ENCODE data around the gene SLC51A. TPM values are rescaled to one million over a fixed set of nuclear protein-coding genes. Genes with fewer than 3 reads are reported as not detected.

The SLC51A gene
- total and polyA plus RNA-seq, 2 of the 13 experiments (the other 11 are each of a cell fraction or from before 2014, with no cell fraction given), result 4.3 to 48.8 TPM

DNA sequence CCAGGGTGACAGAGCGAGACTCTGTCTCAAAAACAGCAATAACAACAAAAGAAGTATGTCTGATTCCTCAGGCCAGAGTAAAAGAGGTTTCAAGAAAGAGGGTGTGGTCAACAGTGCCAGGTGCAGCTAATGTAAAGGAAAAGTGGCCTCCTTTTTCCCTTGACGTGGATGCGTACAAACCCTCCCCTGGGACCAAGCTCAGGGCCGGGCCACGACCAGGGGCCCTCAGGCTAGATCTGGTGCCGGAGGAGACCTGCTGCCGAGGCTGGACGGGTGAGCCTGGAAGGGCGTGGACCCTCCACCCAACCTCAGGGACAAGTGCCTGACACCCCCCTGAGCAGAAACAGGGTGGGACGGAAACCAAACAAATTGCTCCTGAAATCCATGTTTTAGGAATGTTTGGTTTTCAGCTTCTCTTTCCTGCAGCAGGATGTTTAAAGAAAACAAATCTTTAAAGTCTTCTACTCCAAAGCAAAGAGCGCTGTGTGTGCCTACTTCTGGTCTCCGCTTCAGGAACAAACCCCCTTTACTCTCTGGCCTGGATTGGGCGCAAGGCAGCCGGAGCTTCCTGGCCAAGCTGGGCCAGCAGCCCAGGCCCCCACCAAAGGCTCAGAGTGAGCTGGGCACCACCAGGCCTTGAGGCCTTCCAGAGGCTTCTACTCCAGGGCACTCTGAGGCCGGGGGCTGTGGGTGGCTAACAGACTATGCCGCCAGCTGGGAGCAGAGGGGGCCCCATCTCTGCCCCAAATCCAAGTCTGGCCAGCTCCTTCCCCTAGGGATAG is 26.6 kb upstream of the SLC51A start (continued):
- TF ChIP-seq ARID4A (CRISPR knock-in tag; IDR thresholded peaks at IDR 0.05; ENCODE audit: borderline replicate concordance), result peak; percentile 25; the same call in 1 of the 2 replicates
- TF ChIP-seq PRDM15 (CRISPR knock-in tag; IDR thresholded peaks at IDR 0.05), result peak; percentile 71; the same call in 1 of the 2 replicates
- TF ChIP-seq MAZ (IDR thresholded peaks at IDR 0.05; ENCODE audit: borderline replicate concordance, low read depth, low read length), result no peak
- TF ChIP-seq MAZ (CRISPR knock-in tag; IDR thresholded peaks at IDR 0.05; ENCODE audit: low read depth), result no peak
- TF ChIP-seq NCOR1 (IDR thresholded peaks at IDR 0.05; ENCODE audit: borderline replicate concordance, low read length), result no peak
- peak; percentile 10; the same call in 1 of the 2 replicates for TF ChIP-seq RXRB (CRISPR knock-in tag; IDR thresholded peaks at IDR 0.05; ENCODE audit: borderline replicate concordance)
- no peak for TF ChIP-seq CSRNP2 (CRISPR knock-in tag; conservative IDR thresholded peaks at IDR 0.05; ENCODE audit: low read depth)
- TF ChIP-seq JARID2 (CRISPR knock-in tag; IDR thresholded peaks at IDR 0.05; ENCODE audit: insufficient replicate concordance), result no peak
- TF ChIP-seq MLLT10 (CRISPR knock-in tag; IDR thresholded peaks at IDR 0.05), result no peak
- TF ChIP-seq ZNF367 (CRISPR knock-in tag; IDR thresholded peaks at IDR 0.05; ENCODE audit: borderline replicate concordance), result no peak
- TF ChIP-seq ZNF557 (CRISPR knock-in tag; IDR thresholded peaks at IDR 0.05), result no peak
- TF ChIP-seq, protein P1, sequence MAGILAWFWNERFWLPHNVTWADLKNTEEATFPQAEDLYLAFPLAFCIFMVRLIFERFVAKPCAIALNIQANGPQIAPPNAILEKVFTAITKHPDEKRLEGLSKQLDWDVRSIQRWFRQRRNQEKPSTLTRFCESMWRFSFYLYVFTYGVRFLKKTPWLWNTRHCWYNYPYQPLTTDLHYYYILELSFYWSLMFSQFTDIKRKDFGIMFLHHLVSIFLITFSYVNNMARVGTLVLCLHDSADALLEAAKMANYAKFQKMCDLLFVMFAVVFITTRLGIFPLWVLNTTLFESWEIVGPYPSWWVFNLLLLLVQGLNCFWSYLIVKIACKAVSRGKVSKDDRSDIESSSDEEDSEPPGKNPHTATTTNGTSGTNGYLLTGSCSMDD (CRISPR knock-in tag; IDR thresholded peaks at IDR 0.05), result no peak
- TF ChIP-seq DZIP1 (CRISPR knock-in tag; IDR thresholded peaks at IDR 0.05), result no peak
- TF ChIP-seq ZNF598 (CRISPR knock-in tag; IDR thresholded peaks at IDR 0.05; ENCODE audit: borderline replicate concordance), result no peak
